NCI-H1105 (cell line): ENCODE measurements around the gene DRAP1.
"Not testable (repeated sequence)": the region's sequence is repeated elsewhere in the genome, so short reads cannot be mapped to it uniquely, and the experiment has no call there.

Experiments
- DNase-seq: peaks from one replicate; lab custom pipeline; 2025; lab: John Stamatoyannopoulos, UW

DRAP1 gene

GRCh38 chr11:65886826-65887722 lies 32.2 kb upstream of the DRAP1 start:
- DNase-seq, result no peak

- DNase-seq, result no peak
Measured at GRCh38 chr11:65887723-65888162, 31.5 kb upstream of the DRAP1 start.

- peak; percentile 95 for DNase-seq
Measured at GRCh38 chr11:65888163-65888814, 30.9 kb upstream of the DRAP1 start, which contains the start of gene FIBP. Gene FIBP, minus strand, starts transcription at chr11:65888471. Its CDS starts 53 bp downstream, at chr11:65888418.

GRCh38 chr11:65890324-65891218 lies 28.7 kb upstream of the DRAP1 start, which contains the start of gene CCDC85B:
Gene CCDC85B, plus strand, starts transcription at chr11:65890673. Its CDS starts 111 bp downstream, at chr11:65890784.
- DNase-seq, result peak; percentile 91

GRCh38 chr11:65891219-65892136 lies 27.7 kb upstream of the DRAP1 start:
- no peak for DNase-seq

GRCh38 chr11:65892137-65892540 lies 27.1 kb upstream of the DRAP1 start:
- DNase-seq, result not testable (repeated sequence)

GRCh38 chr11:65892661-65893317 lies 26.4 kb upstream of the DRAP1 start:
- DNase-seq, result no peak

GRCh38 chr11:65894034-65894591 lies 25.1 kb upstream of the DRAP1 start:
- DNase-seq, result no peak

GRCh38 chr11:65895482-65895981 lies 23.7 kb upstream of the DRAP1 start:
- DNase-seq, result no peak

- DNase-seq, result no peak
Measured at GRCh38 chr11:65896034-65896999, 22.9 kb upstream of the DRAP1 start.

GRCh38 chr11:65897020-65897471 lies 22.2 kb upstream of the DRAP1 start:
- DNase-seq, result no peak

- no peak for DNase-seq
Measured at GRCh38 chr11:65898656-65899355, 20.4 kb upstream of the DRAP1 start.

GRCh38 chr11:65899356-65900124 lies 19.7 kb upstream of the DRAP1 start:
- DNase-seq, result no peak

GRCh38 chr11:65900125-65900898 lies 18.9 kb upstream of the DRAP1 start, which contains the start of gene FOSL1:
Gene FOSL1, minus strand, starts transcription at chr11:65900388. Its CDS starts 49 bp downstream, at chr11:65900339.
- peak; percentile 75 for DNase-seq

- no peak for DNase-seq
Measured at GRCh38 chr11:65900899-65901180, 18.4 kb upstream of the DRAP1 start.

GRCh38 chr11:65903068-65903481 lies 16.2 kb upstream of the DRAP1 start:
- no peak for DNase-seq
